Ascending aorta (tissue), 2 donors: ENCODE data around the gene GABRG3. TPM values are rescaled to one million over a fixed set of nuclear protein-coding genes. Genes with fewer than 3 reads are reported as not detected.

Experiments used
- DNase-seq, 2 donors: peaks; one replicate each; pipeline ENCODE4 v3.0.0-alpha.2; 2019; ENCODE audit warnings: low spot score in 2 of 2
- H3K27ac ChIP-seq, 2 donors: fragments of 200-600 bp; sonication (generic); one replicate each; pipeline ENCODE4 v1.5.1; 2016 to 2017; ENCODE audit warnings: mild to moderate bottlenecking in 1 of 2
- H3K27me3 ChIP-seq: fragments of 200-600 bp; sonication (generic); one replicate; pipeline ENCODE4 v1.5.1; 2017
- H3K36me3 ChIP-seq, 2 donors: fragments of 200-600 bp; sonication (generic); one replicate each; pipeline ENCODE4 v1.5.1; 2016
- H3K4me1 ChIP-seq, 2 donors: fragments of 200-600 bp; sonication (generic); one replicate each; pipeline ENCODE4 v1.5.1; 2016 to 2017; ENCODE audit warnings: mild to moderate bottlenecking in 1 of 2
- H3K4me3 ChIP-seq, 2 donors: fragments of 200-600 bp; sonication (generic); one replicate each; pipeline ENCODE4 v1.5.1; 2016 to 2017; ENCODE audit warnings: mild to moderate bottlenecking in 1 of 2
- H3K9me3 ChIP-seq, 2 donors: fragments of 200-600 bp; sonication (generic); one replicate each; pipeline ENCODE4 v1.5.1; 2016
- intact Hi-C: fragments of 100-400 bp; cut with DNase I; formaldehyde crosslinking; loops from one replicate; pipeline ENCODE4 v1.15.1; 2023
- total RNA-seq: library from RNA; depleted of rRNA; stranded (reverse); fragments of >200 nt; gene quantifications from one replicate; pipeline ENCODE4 v1.1.0, GENCODE V29; 2016
- TF ChIP-seq, protein P1 (sequence below), 3 experiments: fragments of 200-600 bp in 2 of 3; fragments of 450-650 bp in 1 of 3; sonication (generic) in 2 of 3; IDR thresholded peaks; one replicate each; pipeline ENCODE4 v1.5.1; 2016 to 2019; ENCODE audit warnings: antibody characterized with exemption in 3 of 3, mild to moderate bottlenecking in 1 of 3, moderate library complexity in 1 of 3

GABRG3 gene
- total RNA-seq, 1 donor from 2014 or later: not detected

DNA sequence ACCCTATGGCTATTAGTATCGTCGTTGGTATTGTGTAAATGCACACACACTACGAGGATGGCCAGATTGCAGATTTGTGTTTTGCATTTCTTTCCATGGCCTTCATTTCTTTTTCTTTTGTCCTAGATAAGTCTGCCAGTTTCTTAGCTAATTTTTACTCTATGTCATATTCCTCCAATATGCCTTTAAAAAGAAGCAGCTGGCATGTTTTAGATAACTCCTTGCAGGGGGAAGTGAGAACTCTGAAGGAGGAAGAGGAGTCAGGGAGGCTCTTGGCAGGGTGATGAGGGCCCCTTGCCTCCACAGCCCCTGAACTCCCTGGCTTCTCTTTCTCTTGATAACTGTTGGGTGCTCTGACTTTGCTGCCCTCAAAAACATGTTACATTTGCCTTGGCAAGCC lies 244.0 kb downstream of the GABRG3 start:
- Histone ChIP-seq H3K27ac (no peak overlapping the region), H3K4me1 (no peaks in the 10 kb centered on the region), H3K4me3 (no peak overlapping the region), H3K36me3 (no peaks in the 10 kb centered on the region), H3K27me3 (no peaks in the 10 kb centered on the region), H3K9me3 (no peaks in the 10 kb centered on the region)
- TF ChIP-seq, protein P1, sequence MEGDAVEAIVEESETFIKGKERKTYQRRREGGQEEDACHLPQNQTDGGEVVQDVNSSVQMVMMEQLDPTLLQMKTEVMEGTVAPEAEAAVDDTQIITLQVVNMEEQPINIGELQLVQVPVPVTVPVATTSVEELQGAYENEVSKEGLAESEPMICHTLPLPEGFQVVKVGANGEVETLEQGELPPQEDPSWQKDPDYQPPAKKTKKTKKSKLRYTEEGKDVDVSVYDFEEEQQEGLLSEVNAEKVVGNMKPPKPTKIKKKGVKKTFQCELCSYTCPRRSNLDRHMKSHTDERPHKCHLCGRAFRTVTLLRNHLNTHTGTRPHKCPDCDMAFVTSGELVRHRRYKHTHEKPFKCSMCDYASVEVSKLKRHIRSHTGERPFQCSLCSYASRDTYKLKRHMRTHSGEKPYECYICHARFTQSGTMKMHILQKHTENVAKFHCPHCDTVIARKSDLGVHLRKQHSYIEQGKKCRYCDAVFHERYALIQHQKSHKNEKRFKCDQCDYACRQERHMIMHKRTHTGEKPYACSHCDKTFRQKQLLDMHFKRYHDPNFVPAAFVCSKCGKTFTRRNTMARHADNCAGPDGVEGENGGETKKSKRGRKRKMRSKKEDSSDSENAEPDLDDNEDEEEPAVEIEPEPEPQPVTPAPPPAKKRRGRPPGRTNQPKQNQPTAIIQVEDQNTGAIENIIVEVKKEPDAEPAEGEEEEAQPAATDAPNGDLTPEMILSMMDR (IDR thresholded peaks at IDR 0.05): no peak
- intact Hi-C loops: no loop called here
- DNase-seq: no peak

DNA sequence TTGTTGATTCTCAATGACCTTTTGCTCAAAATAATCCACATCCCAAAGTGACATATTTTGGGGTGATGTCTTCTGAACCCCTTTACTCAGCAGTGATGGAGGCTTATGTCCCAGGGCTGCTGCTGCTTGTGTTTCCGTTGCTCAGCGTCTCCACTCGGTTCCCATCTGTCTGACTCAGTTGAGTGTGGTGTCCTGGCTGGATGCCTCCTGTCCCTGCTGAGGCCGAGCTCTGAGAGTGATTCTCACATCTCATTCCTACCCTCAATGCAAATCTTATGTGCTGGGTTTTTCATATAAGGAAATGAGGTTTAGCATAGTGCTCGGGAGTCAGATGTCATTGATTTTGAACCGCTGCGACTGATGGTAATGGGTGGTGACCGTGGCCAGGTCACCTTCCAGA lies 247.4 kb downstream of the GABRG3 start:
- intact Hi-C loops: no loop called here

DNA sequence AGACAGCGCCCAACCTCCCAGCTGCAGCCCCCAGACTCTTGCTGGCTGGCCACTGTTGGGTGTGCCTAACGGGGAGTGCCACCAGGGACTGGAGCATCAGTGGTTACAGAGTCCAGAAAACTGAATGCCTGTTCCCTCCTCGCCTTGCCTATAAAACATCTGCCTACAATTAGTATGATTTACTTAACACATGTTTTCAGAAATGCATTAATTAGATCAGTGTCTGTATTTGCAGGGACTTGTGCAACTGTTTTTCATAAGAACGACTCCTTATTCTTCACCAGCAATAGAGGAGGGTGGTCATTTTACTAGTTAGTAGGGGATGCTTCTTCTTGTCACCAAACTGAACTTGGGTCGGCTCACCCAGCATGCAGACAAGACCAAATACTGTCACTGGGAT lies 248.7 kb downstream of the GABRG3 start:
- Histone ChIP-seq H3K36me3 (no peaks in the 10 kb centered on the region), H3K27ac (no peak overlapping the region), H3K9me3 (no peaks in the 10 kb centered on the region), H3K27me3 (no peaks in the 10 kb centered on the region), H3K4me3 (no peak overlapping the region), H3K4me1 (no peaks in the 10 kb centered on the region)
- intact Hi-C loops: no loop called here
- TF ChIP-seq, protein P1 (IDR thresholded peaks at IDR 0.05): no peak
- no peak for DNase-seq

More for the DNA sequence above, 247.4 kb downstream of the GABRG3 start:
- Histone ChIP-seq H3K36me3 (no peaks in the 10 kb centered on the region), H3K9me3 (no peaks in the 10 kb centered on the region), H3K4me1 (no peaks in the 10 kb centered on the region), H3K27ac (no peak overlapping the region), H3K27me3 (no peaks in the 10 kb centered on the region), H3K4me3 (no peak overlapping the region)
- TF ChIP-seq, protein P1 (IDR thresholded peaks at IDR 0.05): no peak
- DNase-seq: no peak

DNA sequence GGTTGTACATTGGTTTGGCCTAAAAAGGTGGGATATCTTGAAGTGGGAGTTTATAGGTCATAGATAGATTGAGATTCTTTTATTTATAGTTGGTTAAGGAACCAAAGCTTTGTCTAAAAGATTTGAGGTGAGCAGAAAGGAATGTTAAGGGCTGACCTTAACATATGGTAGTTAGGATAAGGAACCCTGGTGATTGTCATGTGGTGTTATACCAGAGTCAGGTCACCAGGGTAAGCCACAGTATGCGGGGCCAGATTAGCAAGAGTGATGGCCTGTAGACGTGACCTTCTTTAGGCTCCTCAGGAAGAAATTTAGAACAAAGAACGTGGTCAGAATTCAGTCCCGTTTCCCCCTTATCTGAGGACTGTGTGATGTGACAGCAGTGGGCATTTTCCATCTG lies 249.2 kb downstream of the GABRG3 start:
- Histone ChIP-seq H3K4me3 (no peak overlapping the region), H3K4me1 (no peaks in the 10 kb centered on the region), H3K27me3 (no peaks in the 10 kb centered on the region), H3K27ac (no peak overlapping the region), H3K9me3 (no peaks in the 10 kb centered on the region), H3K36me3 (no peaks in the 10 kb centered on the region)
- intact Hi-C loops: no loop called here
- DNase-seq: no peak
- TF ChIP-seq, protein P1 (IDR thresholded peaks at IDR 0.05): no peak

DNA sequence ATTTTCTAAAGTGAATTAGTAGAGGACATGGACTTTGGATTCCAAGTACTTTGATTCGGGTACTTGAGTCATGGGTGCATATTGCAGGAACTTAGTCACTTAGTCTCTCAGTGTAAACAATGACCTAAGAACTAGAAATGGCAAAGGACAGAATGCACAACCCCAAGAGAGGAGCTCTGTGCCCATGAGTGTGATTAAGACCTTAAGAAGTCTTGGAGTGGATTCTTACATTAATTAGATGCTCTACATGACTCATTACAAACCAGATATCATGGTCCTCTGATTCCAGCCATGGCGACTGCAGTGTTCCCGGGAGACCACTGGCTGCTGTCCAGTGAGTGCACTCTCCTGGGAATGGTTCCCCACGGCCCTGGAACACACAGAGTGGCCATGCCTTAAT lies 251.5 kb downstream of the GABRG3 start:
- TF ChIP-seq, protein P1 (IDR thresholded peaks at IDR 0.05): no peak
- H3K27me3 ChIP-seq: no peaks in the 10 kb centered on the region
- H3K9me3 ChIP-seq: no peaks in the 10 kb centered on the region
- no peak overlapping the region for H3K27ac ChIP-seq
- no peaks in the 10 kb centered on the region for H3K36me3 ChIP-seq
- H3K4me3 ChIP-seq: no peak overlapping the region
- no peaks in the 10 kb centered on the region for H3K4me1 ChIP-seq
- intact Hi-C loops: no loop called here
- DNase-seq: no peak

DNA sequence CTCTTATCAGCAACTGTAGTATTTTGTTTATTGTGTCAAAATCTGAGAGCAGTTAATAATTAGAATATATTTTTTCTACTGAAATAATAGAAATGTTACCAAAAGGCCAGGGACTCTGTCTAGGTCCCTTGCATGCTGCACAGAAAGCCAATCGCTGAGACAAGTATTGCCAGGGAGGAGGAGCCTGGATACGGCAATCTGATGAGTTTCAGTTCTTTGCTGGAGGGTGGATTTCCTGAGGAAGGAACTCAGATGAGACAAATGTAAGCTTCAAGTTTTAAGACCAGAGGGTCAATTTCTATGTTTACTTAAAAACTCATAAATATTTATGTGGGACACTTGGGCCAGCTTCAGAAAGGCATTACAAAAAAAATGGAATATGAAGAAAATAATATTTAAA lies 252.2 kb downstream of the GABRG3 start:
- intact Hi-C loops: no loop called here
- H3K27me3 ChIP-seq: no peaks in the 10 kb centered on the region
- TF ChIP-seq, protein P1 (IDR thresholded peaks at IDR 0.05): no peak
- H3K27ac ChIP-seq: no peak overlapping the region
- no peak overlapping the region for H3K4me3 ChIP-seq
- no peak for DNase-seq
- no peaks in the 10 kb centered on the region for H3K36me3 ChIP-seq
- H3K4me1 ChIP-seq: no peaks in the 10 kb centered on the region
- H3K9me3 ChIP-seq: no peaks in the 10 kb centered on the region
